GM23338 (cell line): Measurements from ENCODE around the gene COL6A1. TPM values are rescaled to one million over a fixed set of nuclear protein-coding genes. Genes with fewer than 3 reads are reported as not detected.

ENCODE experiments used
- CREB1 ChIP-seq: fragments of 250-450 bp; sonication (Bioruptor Pico); IDR thresholded peaks from 2 replicates; pipeline ENCODE4 v1.5.0; 2020; ENCODE audit warnings: low read depth, mild to moderate bottlenecking, moderate library complexity
- CTCF ChIP-seq, 2 experiments: fragments of 200-600 bp in 1 of 2; sonication (generic) in 1 of 2; conservative IDR thresholded peaks; 2 replicates each; pipeline versions ENCODE4 v1.5.1 to v1.6.1; 2016 to 2017; ENCODE audit warnings: antibody characterized with exemption in 2 of 2, low read depth in 2 of 2, mild to moderate bottlenecking in 2 of 2, moderate library complexity in 1 of 2
- ETS1 ChIP-seq: IDR thresholded peaks from 2 replicates; pipeline ENCODE4 v1.6.1; 2016; ENCODE audit warnings: antibody characterized with exemption
- EZH2 ChIP-seq: fragments of 200-600 bp; sonication (generic); IDR thresholded peaks from one replicate; pipeline ENCODE4 v1.8.0; 2017; ENCODE audit warnings: antibody characterized with exemption, mild to moderate bottlenecking, low read depth; ENCODE audit not compliant: unreplicated experiment
- EZH2phosphoT487 ChIP-seq: fragments of 200-600 bp; sonication (generic); IDR thresholded peaks from one replicate; pipeline ENCODE4 v1.8.1; 2018; ENCODE audit warnings: antibody characterized with exemption; ENCODE audit not compliant: unreplicated experiment
- NANOG ChIP-seq: IDR thresholded peaks from 2 replicates; pipeline ENCODE4 v1.6.1; 2016; ENCODE audit warnings: antibody characterized with exemption, borderline replicate concordance
- ZNF114 ChIP-seq: fragments of 250-450 bp; sonication (Bioruptor Pico); IDR thresholded peaks from 2 replicates; pipeline ENCODE4 v1.5.0; 2020; ENCODE audit warnings: mild to moderate bottlenecking, moderate library complexity
- polyA plus RNA-seq: library from polyadenylated mRNA; unstranded; fragments of >200 nt; fragmentation: Nextera tagmentation; extraction: Ambion mirVana; gene quantifications from 2 replicates; pipeline ENCODE4 v1.2.1, GENCODE V29; 2016
- total RNA-seq: library from RNA; depleted of rRNA; stranded (reverse); fragments of >200 nt; shearing (Covaris generic); gene quantifications from 2 replicates; pipeline ENCODE4 v1.2.3, GENCODE V29; 2014
- TF ChIP-seq, protein P1 (sequence below): fragments of 250-450 bp; sonication (Bioruptor Pico); IDR thresholded peaks from 2 replicates; pipeline ENCODE4 v1.5.0; 2020; ENCODE audit warnings: mild to moderate bottlenecking, moderate library complexity

Gene COL6A1
- total and polyA plus RNA-seq, 2 experiments from 2014 or later, result 76.0 to 180 TPM

GRCh38 chr21:45985471-45986315 lies 4.1 kb downstream of the COL6A1 start (continued):
- TF ChIP-seq, protein P1, sequence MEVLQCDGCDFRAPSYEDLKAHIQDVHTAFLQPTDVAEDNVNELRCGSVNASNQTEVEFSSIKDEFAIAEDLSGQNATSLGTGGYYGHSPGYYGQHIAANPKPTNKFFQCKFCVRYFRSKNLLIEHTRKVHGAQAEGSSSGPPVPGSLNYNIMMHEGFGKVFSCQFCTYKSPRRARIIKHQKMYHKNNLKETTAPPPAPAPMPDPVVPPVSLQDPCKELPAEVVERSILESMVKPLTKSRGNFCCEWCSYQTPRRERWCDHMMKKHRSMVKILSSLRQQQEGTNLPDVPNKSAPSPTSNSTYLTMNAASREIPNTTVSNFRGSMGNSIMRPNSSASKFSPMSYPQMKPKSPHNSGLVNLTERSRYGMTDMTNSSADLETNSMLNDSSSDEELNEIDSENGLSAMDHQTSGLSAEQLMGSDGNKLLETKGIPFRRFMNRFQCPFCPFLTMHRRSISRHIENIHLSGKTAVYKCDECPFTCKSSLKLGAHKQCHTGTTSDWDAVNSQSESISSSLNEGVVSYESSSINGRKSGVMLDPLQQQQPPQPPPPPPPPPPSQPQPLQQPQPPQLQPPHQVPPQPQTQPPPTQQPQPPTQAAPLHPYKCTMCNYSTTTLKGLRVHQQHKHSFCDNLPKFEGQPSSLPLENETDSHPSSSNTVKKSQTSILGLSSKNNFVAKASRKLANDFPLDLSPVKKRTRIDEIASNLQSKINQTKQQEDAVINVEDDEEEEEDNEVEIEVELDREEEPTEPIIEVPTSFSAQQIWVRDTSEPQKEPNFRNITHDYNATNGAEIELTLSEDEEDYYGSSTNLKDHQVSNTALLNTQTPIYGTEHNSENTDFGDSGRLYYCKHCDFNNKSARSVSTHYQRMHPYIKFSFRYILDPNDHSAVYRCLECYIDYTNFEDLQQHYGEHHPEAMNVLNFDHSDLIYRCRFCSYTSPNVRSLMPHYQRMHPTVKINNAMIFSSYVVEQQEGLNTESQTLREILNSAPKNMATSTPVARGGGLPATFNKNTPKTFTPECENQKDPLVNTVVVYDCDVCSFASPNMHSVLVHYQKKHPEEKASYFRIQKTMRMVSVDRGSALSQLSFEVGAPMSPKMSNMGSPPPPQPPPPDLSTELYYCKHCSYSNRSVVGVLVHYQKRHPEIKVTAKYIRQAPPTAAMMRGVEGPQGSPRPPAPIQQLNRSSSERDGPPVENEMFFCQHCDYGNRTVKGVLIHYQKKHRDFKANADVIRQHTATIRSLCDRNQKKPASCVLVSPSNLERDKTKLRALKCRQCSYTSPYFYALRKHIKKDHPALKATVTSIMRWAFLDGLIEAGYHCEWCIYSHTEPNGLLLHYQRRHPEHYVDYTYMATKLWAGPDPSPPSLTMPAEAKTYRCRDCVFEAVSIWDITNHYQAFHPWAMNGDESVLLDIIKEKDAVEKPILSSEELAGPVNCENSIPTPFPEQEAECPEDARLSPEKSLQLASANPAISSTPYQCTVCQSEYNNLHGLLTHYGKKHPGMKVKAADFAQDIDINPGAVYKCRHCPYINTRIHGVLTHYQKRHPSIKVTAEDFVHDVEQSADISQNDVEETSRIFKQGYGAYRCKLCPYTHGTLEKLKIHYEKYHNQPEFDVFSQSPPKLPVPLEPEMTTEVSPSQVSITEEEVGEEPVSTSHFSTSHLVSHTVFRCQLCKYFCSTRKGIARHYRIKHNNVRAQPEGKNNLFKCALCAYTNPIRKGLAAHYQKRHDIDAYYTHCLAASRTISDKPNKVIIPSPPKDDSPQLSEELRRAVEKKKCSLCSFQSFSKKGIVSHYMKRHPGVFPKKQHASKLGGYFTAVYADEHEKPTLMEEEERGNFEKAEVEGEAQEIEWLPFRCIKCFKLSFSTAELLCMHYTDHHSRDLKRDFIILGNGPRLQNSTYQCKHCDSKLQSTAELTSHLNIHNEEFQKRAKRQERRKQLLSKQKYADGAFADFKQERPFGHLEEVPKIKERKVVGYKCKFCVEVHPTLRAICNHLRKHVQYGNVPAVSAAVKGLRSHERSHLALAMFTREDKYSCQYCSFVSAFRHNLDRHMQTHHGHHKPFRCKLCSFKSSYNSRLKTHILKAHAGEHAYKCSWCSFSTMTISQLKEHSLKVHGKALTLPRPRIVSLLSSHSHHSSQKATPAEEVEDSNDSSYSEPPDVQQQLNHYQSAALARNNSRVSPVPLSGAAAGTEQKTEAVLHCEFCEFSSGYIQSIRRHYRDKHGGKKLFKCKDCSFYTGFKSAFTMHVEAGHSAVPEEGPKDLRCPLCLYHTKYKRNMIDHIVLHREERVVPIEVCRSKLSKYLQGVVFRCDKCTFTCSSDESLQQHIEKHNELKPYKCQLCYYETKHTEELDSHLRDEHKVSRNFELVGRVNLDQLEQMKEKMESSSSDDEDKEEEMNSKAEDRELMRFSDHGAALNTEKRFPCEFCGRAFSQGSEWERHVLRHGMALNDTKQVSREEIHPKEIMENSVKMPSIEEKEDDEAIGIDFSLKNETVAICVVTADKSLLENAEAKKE (CRISPR knock-in tag), result no peak
- TF ChIP-seq NANOG (no peak), CTCF (conservative IDR thresholded peaks at IDR 0.05; ENCODE audit: low read depth in 2 of 2) (no peak), ETS1 (no peak), ZNF114 (no peak), EZH2phosphoT487 (no peak), CREB1 (no peak), EZH2 (no peak)
